CD1c-positive myeloid dendritic cell (primary cell): ENCODE data around the gene MED15.
"Not testable (repeated sequence)": the region's sequence is repeated elsewhere in the genome, so short reads cannot be mapped to it uniquely, and the experiment has no call there.

Experiments
- DNase-seq: peaks from one replicate; pipeline ENCODE4 v3.0.0-alpha.2; 2016; ENCODE audit errors: extremely low spot score

The MED15 gene

GRCh38 chr22:20584029-20584871 is 76.8 kb downstream of the MED15 start:
- no peak for DNase-seq

GRCh38 chr22:20584872-20585638 is 77.6 kb downstream of the MED15 start:
- no peak for DNase-seq

DNA sequence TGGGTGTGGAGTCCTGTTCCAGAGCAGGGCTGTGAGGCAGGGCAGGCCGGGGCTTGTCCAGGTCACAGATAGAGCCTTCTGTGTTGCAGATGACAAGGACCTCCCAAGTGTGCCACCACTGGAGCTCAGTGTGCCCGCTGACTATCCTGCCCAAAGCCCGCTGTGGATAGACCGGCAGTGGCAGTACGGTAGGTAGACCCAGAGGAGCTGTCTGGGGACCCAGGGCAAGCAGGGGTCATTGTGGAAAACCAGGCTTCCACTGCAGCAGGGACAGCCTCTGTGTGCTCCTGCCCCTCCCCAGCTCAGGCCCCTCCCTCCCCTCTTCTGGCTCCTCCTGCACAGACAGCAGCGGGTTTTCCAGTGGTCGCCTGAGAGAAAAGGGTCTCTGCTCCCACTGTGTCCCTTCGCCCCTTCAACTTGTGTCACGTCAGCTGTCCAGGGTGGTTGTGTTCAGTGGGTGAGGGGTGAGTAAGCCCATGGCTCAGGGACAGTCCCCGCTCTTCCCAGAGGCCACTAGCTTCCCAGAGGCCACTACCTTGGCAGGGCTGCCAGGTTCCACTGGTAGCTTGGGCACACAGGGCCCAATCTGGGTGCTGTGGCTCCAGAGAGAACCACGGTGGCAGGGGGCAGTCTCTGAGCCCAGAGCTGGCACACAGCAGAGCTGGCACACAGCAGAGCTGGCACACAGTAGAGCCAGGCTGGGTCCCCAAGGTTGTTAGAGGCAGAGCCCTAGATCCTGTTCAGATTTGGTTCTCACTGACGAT is 78.4 kb downstream of the MED15 start:
- no peak for DNase-seq

DNA sequence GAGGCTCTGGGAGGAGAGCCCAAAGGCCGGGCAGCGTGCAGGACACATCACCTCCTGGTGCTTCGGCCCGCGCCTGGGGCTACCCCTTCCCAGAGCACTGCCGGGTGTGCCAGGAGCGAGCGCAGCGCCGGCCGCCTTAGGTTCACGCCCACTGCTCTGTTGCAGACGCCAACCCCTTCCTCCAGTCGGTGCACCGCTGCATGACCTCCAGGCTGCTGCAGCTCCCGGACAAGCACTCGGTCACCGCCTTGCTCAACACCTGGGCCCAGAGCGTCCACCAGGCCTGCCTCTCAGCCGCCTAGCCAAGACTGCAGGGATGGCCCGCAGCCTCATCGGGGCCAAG is 79.0 kb downstream of the MED15 start:
- no peak for DNase-seq

DNA sequence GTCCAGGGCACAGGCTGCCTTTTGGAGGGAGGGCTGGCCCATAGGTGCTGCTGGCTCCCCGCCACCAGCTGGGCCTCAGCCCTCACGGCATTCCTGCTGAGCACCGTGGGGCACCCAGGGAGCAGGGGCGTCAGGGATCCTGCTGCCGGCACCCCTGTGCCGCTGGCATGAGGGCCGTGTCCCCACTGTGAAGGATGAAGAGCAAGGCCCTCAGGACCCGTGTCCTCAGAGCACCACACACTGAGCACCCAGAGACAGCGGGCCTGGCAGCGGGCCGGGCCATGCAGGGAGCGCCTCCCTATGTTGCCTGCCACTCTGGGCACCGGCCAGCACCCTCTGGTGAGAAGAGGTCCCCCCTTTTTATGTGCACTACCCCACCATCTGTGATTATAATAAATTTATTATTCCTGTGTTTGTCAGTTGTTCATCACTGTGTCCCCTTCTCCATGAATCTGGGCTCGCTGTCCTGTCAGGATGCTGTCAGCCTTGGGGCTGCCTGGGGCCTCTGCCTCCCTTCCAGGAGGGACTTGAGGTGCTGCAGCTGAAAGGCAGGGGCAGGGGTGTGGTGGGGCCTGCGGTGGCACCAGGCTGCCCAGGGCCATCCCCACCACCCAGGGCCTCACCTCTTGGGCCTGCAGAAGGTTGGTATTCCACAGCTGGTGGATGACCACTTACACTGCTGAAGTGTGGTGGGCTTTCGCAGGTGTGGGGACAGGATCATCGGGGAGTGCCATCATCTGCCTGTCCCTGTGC is 80.0 kb downstream of the MED15 start:
- no peak for DNase-seq

DNA sequence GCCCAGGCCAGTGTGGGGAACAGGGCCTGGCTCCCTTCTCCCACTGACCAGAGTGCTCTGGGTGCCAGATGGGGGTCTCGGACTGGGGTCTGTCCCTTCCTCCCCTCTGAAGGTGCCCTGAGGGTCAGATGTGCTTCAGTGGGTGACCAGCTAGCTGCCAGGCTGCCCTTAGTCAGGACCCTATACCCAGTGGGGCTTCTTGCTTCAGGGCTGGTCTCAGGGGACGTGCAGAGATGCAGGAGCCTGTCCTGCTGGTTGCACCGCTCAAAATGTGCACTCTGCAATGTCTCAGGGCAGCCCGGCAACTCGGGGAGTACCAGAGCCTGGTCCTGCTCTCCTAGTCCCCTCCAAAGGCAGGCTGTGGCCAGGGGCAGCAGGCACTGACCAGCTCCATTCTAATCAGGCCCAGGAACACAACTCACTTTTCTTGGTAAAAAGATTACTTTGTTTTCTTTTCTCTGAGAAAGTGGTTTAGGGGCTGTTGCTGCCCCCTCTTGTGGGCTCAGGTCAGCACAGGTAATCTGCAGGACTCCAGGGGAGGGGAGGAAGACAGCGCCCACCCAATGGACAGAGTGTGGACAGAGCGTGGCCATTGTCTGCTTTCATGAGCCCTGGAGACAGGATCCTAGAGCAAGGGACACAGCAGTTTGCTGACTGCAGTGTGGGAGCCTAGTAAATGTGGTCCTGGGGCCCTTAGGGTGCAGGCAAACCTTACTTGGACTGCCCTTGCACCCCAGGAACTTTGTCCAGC is 80.9 kb downstream of the MED15 start:
- DNase-seq: no peak

- no peak for DNase-seq
These were observed 81.6 kb downstream of the MED15 start for GRCh38 chr22:20588843-20589581.

- no peak for DNase-seq
These were observed 82.4 kb downstream of the MED15 start for GRCh38 chr22:20589614-20590476.

GRCh38 chr22:20590477-20591294 is 83.3 kb downstream of the MED15 start:
- no peak for DNase-seq

DNA sequence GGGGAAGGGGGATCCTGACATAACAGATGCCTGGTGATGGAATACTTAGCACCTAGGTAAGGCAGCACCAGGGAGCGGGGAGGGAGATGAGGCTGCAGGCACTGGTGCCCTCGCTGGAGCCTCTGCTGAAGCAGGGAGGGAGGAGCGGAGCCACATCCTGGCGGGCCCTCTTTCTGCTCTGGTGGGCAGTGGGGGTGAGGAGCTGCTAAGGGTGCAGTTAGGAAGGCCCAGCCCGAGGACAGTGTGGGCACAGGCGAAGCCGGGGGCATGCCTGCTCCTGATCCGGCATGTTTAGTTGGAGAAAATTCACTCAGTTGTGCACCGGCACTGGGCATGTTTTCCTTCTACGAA is 83.9 kb downstream of the MED15 start:
- DNase-seq: no peak

DNA sequence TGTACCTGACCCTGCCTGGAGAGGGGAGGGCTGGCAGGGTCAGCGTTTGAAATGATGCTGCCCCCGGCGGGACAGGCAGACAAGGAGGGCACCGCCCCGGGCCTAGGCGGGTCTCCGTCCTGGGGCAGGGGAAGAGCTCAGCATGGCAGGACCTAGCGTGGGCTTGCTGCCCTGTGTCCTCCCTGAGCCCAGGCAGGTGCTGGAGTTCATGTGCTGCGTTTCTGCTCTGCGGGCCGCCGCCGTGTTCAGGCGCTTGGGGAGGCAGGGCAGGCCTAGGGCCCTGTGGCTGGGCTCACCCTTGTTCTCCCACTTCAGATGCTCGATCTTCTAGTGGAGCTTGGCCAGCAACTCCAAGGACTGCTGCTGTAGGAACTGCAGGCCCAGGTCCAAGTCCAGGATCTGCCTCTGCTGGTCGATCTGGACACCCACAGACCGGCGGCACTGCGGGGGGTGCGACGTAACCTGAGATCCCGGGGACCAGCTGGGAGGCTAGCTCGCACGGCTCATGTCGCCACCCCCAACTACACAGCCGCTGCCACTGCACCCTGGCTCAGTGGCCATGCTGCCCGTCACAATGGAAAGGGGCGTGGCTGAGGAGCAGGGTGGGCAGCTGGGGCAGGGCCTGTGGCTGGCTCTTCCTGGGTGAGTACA is 84.4 kb downstream of the MED15 start:
- DNase-seq: no peak

- DNase-seq: not testable (repeated sequence)
These were observed 86.6 kb downstream of the MED15 start for GRCh38 chr22:20594038-20594437.

DNA sequence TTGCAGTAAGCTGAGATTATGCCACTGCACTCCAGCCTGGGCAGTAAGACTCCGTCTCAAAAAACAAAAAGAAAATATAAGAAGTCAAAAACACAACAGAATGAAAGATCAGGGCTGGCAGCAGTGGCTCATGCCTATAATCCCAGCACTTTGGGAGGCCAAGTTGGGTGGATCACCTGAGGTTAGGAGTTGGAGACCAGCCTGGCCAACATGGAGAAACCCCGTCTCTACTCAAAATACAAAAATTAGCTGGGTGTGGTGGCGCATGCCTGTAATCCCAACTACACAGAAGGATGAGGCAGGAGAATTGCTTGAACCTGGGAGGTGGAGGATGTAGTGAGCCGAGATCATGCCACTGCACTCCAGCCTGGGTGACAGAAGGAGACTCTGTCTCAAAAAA is 87.1 kb downstream of the MED15 start:
- DNase-seq: not testable (repeated sequence)

GRCh38 chr22:20595461-20595860 is 88.1 kb downstream of the MED15 start:
- no peak for DNase-seq

DNA sequence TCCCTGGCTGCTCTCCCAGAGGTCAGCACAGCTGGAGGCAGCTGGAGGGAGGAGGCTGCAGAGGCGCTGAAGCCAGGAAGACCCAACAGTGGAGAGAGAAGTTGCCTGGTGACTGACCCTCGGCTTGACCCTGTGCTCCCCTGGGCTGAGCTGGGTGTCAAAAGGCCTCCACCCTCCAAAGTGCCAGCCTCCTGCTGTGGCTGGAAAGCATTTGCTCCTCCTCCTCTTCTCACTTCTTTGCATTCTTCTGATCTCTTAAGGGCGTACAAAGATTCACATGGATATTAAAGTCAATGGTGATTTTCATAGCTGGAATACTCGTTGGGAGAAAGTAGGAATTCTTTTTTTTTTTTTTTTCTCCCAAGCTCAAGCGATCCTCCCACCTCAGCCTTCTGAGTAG is 91.7 kb downstream of the MED15 start:
- DNase-seq: no peak

DNA sequence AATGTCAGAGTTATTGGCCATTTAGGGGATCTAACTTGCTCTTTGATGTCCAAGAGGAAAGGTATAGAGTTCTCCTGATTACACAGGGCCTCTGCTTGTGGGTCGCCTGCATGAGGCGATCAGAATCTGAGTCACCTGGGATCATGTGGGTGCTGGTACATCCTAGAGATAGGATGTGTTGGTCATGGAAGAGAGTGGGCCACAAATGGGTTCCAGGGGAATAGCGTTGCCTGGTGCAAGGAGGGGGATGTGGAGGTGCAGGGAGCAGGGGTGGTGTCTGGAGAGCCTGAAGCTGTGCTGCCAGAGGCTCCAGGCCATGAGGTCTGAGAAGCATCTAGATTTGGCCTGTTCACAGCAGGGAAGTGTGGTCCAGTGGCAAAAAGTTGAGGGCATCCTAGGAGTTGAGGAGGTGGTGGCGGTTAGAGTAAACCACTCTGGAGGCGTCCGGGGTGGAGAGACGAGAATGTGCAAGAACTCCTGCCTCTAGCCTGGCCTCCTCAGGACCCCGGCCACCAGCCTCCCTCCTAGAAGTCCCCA is 92.8 kb downstream of the MED15 start:
- no peak for DNase-seq

DNA sequence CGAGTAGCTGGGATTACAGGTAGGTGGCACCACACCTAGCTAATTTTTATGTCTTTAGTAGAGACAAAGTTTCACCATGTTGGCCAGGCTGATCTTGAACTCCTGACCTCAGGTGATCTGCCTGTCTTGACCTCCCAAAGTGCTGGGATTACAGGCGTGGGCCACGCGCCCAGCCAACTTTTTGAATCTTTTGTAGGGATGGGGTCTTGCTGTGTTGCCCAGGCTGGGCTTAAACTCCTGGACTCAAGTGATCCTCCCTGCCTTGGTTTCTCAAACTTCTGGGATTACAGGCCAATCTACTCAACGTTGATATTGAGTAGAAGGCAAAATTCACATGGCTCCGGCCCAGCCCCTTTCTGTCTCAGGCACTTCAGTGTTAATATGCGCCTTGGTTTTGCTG is 93.9 kb downstream of the MED15 start:
- no peak for DNase-seq
